ENCODE data around the gene KIAA0513.

The KIAA0513 gene

DNA sequence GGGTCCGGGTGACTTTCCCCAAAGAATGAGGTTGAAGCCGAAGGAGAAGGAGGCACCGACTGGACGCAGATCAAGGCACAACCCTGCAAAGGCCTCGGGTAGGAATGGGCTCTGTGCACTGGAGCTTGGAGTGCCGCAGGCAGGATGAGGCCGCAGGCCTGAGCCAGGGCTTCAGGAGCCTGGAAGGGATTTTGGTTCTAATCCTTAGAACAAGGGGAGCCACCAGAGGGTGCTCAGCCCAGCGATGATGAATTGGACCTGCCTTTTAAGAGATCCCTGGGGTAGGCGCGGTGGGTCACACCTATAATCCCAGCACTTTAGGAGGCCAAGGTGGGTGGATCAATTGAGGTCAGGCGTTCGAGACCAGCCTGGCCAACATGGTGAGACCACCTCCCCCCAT is 76.6 kb downstream of the KIAA0513 start:
- H3F3A ChIP-seq (ENCODE audit: insufficient read depth, low read length) = no peaks in the 10 kb centered on the region
- H3K4me1 ChIP-seq (ENCODE audit: insufficient read depth, low read length, severe bottlenecking) = no peaks in the 10 kb centered on the region
- no peaks in the 10 kb centered on the region for H3K9me3 ChIP-seq (ENCODE audit: low read length)
- H3K79me2 ChIP-seq (ENCODE audit: insufficient read depth, low read length) = no peaks in the 10 kb centered on the region
- no peaks in the 10 kb centered on the region for H3K36me3 ChIP-seq (ENCODE audit: insufficient read depth, low read length)
- TF ChIP-seq, protein P1, sequence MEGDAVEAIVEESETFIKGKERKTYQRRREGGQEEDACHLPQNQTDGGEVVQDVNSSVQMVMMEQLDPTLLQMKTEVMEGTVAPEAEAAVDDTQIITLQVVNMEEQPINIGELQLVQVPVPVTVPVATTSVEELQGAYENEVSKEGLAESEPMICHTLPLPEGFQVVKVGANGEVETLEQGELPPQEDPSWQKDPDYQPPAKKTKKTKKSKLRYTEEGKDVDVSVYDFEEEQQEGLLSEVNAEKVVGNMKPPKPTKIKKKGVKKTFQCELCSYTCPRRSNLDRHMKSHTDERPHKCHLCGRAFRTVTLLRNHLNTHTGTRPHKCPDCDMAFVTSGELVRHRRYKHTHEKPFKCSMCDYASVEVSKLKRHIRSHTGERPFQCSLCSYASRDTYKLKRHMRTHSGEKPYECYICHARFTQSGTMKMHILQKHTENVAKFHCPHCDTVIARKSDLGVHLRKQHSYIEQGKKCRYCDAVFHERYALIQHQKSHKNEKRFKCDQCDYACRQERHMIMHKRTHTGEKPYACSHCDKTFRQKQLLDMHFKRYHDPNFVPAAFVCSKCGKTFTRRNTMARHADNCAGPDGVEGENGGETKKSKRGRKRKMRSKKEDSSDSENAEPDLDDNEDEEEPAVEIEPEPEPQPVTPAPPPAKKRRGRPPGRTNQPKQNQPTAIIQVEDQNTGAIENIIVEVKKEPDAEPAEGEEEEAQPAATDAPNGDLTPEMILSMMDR (IDR thresholded peaks at IDR 0.05; ENCODE audit: low read length) = no peak
- TF ChIP-seq EZH2 (IDR thresholded peaks at IDR 0.05; ENCODE audit: borderline replicate concordance, low read length) = no peak
- no peaks in the 10 kb centered on the region for H4K20me1 ChIP-seq (ENCODE audit: insufficient read depth, low read length)
- no peak overlapping the region for H3K9ac ChIP-seq (ENCODE audit: low read length)
- no peak overlapping the region for H3K4me3 ChIP-seq (ENCODE audit: low read depth, low read length, poor library complexity, severe bottlenecking)
- no peaks in the 10 kb centered on the region for H3K9me2 ChIP-seq (ENCODE audit: low read depth, low read length)
- H3K27me3 ChIP-seq (ENCODE audit: insufficient read depth, low read length) = no peaks in the 10 kb centered on the region
- no peak overlapping the region for H3K4me2 ChIP-seq (ENCODE audit: low read length)
- H2AFZ ChIP-seq (ENCODE audit: low read length) = no peak overlapping the region
- no peak overlapping the region for H3K27ac ChIP-seq (ENCODE audit: low read depth, low read length, poor library complexity, severe bottlenecking)

DNA sequence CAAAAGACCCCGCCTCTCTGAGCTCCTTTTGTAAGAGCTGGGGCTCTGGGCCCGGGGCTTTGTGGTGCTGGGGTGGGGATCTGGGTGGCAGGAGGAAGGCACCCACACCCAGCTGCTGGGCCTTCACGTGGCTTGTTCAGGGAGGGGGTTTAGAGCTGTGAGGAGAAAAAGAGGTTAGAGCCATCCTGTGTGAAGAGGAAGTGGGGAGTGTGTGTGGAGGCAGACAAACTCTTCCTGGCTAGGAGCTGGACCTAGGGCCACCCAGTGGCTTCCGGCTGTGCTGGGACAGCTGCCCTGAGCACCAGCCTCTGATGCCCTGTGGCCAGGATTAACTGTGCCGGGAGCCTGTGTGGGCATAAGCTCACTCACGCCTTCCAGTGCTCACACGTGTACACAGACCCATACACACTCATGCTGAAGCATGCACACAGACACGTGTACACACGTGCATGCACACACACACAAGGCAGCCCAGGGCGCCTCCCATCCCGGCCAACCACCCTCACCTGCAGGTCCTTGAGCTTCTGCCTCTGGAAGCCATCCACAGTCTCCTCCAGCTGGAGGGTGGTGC is 77.3 kb downstream of the KIAA0513 start:
- Histone ChIP-seq H3K9me2 (ENCODE audit: low read depth, low read length) (no peaks in the 10 kb centered on the region), H3K79me2 (ENCODE audit: insufficient read depth, low read length) (no peaks in the 10 kb centered on the region), H3K9ac (ENCODE audit: low read length) (no peak overlapping the region), H3K4me3 (ENCODE audit: low read depth, low read length, poor library complexity, severe bottlenecking) (no peak overlapping the region), H4K20me1 (ENCODE audit: insufficient read depth, low read length) (no peaks in the 10 kb centered on the region), H3K4me2 (ENCODE audit: low read length) (no peak overlapping the region), H3K27ac (ENCODE audit: low read depth, low read length, poor library complexity, severe bottlenecking) (no peak overlapping the region), H3K27me3 (ENCODE audit: insufficient read depth, low read length) (0 out of 2 replicates have a peak, but pooled peaks cover 4% of the 10 kb centered on the region), H3K9me3 (ENCODE audit: low read length) (no peaks in the 10 kb centered on the region), H2AFZ (ENCODE audit: low read length) (no peak overlapping the region), H3F3A (ENCODE audit: insufficient read depth, low read length) (no peaks in the 10 kb centered on the region), H3K36me3 (ENCODE audit: insufficient read depth, low read length) (no peaks in the 10 kb centered on the region), H3K4me1 (ENCODE audit: insufficient read depth, low read length, severe bottlenecking) (no peaks in the 10 kb centered on the region)
- TF ChIP-seq, protein P1 (IDR thresholded peaks at IDR 0.05; ENCODE audit: low read length) = no peak
- TF ChIP-seq EZH2 (IDR thresholded peaks at IDR 0.05; ENCODE audit: borderline replicate concordance, low read length) = no peak

DNA sequence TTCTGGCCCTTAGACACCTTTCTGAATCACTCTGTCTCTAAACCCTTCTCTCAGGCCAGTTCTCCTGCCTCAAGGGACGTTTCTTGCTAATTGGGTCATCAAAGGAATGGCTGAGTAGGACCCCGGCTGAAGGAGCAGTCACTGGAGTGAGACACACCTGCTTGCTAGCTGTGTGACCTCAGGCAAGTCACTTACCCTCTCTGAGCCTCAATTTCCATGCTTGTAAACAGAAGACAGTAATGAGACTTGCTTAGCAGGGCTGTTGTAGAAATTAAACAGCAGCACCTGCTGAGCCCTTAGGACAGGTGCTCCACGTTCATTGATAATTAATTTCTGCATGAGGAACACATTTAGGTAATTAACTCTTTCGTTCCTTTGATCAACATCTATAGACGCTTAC is 77.9 kb downstream of the KIAA0513 start:
- Histone ChIP-seq H3K27ac (ENCODE audit: low read depth, low read length, poor library complexity, severe bottlenecking) (no peak overlapping the region), H3K9ac (ENCODE audit: low read length) (no peak overlapping the region), H3K36me3 (ENCODE audit: insufficient read depth, low read length) (no peaks in the 10 kb centered on the region), H3K4me1 (ENCODE audit: insufficient read depth, low read length, severe bottlenecking) (no peaks in the 10 kb centered on the region), H3K9me2 (ENCODE audit: low read depth, low read length) (no peaks in the 10 kb centered on the region), H3K4me2 (ENCODE audit: low read length) (no peak overlapping the region), H3F3A (ENCODE audit: insufficient read depth, low read length) (no peaks in the 10 kb centered on the region), H3K79me2 (ENCODE audit: insufficient read depth, low read length) (no peaks in the 10 kb centered on the region), H2AFZ (ENCODE audit: low read length) (no peak overlapping the region), H3K27me3 (ENCODE audit: insufficient read depth, low read length) (peaks cover 4% of the 10 kb centered on the region; the same call in 1 of the 2 replicates), H3K4me3 (ENCODE audit: low read depth, low read length, poor library complexity, severe bottlenecking) (no peak overlapping the region), H4K20me1 (ENCODE audit: insufficient read depth, low read length) (no peaks in the 10 kb centered on the region), H3K9me3 (ENCODE audit: low read length) (no peaks in the 10 kb centered on the region)
- TF ChIP-seq, protein P1 (IDR thresholded peaks at IDR 0.05; ENCODE audit: low read length) = no peak
- no peak for TF ChIP-seq EZH2 (IDR thresholded peaks at IDR 0.05; ENCODE audit: borderline replicate concordance, low read length)

Measured in OCI-LY1 (cell line).